ENCODE results near the gene PTH1R.

Gene PTH1R

DNA sequence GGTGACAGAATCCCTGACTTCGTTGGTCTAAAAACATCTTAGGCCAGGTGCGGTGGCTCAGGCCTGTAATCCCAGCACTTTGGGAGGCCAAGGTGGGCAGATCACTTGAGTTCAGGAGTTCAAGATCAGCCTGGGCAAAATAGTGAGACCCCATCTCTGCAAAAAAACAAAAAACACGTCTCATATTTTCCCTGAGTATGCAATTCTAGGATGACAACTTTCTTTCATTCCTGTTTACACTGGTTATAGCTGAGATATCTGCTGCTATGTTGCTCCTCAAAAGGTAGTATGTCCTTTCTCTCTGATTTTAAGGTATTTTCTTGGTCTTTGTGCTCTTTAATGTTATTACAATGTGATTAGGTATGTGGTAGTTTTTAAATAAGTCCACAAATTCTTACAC is 39.3 kb downstream of the PTH1R start:
- Histone ChIP-seq H3K4me3 (ENCODE audit: low read depth in 1 of 2, low read length in 2 of 2) (no peak overlapping the region), H3K4me2 (ENCODE audit: insufficient read depth, low read length) (no peak overlapping the region), H4K20me1 (ENCODE audit: insufficient read depth, low read length) (0 out of 2 replicates have a peak, but pooled peaks cover under 1% of the 10 kb centered on the region), H3K27me3 (ENCODE audit: insufficient read depth, low read length, poor library complexity) (no peaks in the 10 kb centered on the region), H2AFZ (ENCODE audit: low read depth, low read length) (no peak overlapping the region), H3K27ac (ENCODE audit: low read length) (no peak overlapping the region), H3K9me3 (ENCODE audit: insufficient read depth, low read length, severe bottlenecking) (no peaks in the 10 kb centered on the region), H3K36me3 (ENCODE audit: insufficient read depth, low read length) (peaks cover 50% of the 10 kb centered on the region), H3K9ac (ENCODE audit: low read depth, low read length) (no peak overlapping the region), H3K4me1 (ENCODE audit: insufficient read depth, low read length) (no peaks in the 10 kb centered on the region), H3K79me2 (ENCODE audit: insufficient read depth, low read length) (no peaks in the 10 kb centered on the region)
- DNase-seq (no peak), ATAC-seq (ENCODE audit: insufficient read depth, low read depth) (no peak)
- TF ChIP-seq, protein P1, sequence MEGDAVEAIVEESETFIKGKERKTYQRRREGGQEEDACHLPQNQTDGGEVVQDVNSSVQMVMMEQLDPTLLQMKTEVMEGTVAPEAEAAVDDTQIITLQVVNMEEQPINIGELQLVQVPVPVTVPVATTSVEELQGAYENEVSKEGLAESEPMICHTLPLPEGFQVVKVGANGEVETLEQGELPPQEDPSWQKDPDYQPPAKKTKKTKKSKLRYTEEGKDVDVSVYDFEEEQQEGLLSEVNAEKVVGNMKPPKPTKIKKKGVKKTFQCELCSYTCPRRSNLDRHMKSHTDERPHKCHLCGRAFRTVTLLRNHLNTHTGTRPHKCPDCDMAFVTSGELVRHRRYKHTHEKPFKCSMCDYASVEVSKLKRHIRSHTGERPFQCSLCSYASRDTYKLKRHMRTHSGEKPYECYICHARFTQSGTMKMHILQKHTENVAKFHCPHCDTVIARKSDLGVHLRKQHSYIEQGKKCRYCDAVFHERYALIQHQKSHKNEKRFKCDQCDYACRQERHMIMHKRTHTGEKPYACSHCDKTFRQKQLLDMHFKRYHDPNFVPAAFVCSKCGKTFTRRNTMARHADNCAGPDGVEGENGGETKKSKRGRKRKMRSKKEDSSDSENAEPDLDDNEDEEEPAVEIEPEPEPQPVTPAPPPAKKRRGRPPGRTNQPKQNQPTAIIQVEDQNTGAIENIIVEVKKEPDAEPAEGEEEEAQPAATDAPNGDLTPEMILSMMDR (IDR thresholded peaks at IDR 0.05; ENCODE audit: borderline replicate concordance, extremely low read depth, low read length, poor library complexity, severe bottlenecking): no peak
- TF ChIP-seq EZH2 (IDR thresholded peaks at IDR 0.05; ENCODE audit: borderline replicate concordance, low read depth, low read length, severe bottlenecking): no peak

DNA sequence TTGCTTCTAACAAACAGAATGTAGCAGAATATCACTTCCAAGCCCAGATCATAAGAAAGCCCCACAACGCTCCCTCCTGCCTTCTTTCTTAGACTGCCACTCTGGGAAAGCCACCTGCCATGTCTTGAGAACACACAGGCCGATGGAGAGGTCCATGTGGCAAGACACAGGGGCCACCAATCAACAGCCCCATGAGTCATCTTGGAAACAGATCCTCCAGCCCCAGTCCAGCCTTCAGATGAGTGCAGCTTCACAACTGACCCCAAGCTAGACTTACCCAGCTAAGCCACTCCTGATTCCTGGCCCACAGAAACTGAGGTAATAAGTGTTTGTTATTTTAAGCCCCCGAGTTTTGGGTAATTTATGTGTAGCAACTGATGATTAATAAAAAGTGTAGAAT is 39.7 kb downstream of the PTH1R start:
- TF ChIP-seq EZH2 (IDR thresholded peaks at IDR 0.05; ENCODE audit: borderline replicate concordance, low read depth, low read length, severe bottlenecking): no peak
- TF ChIP-seq, protein P1 (IDR thresholded peaks at IDR 0.05; ENCODE audit: borderline replicate concordance, extremely low read depth, low read length, poor library complexity, severe bottlenecking): no peak
- no peak for ATAC-seq (ENCODE audit: insufficient read depth, low read depth)

DNA sequence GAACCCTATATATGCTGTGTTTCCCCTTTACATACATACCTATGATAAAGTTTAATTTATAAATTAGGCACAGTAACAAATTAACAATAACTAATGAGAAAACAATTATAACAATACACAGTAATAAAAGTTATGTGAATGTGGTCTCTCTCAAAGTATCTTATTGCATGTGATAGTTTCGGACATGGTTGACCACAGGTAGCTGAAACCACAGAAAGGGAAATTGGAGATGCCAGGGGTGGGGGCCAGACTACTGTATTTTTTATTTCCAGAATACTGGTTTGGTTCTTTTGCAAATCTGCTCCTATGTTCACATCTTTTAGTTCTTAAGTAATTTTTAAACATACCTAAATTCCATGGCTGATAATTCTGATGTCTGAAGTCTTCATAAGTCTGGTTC is 40.7 kb downstream of the PTH1R start:
- Histone ChIP-seq H3K36me3 (ENCODE audit: insufficient read depth, low read length) (peaks cover 64% of the 10 kb centered on the region), H3K9ac (ENCODE audit: low read depth, low read length) (no peak overlapping the region), H3K4me3 (ENCODE audit: low read depth in 1 of 2, low read length in 2 of 2) (no peak overlapping the region), H2AFZ (ENCODE audit: low read depth, low read length) (no peak overlapping the region), H4K20me1 (ENCODE audit: insufficient read depth, low read length) (peaks cover 14% of the 10 kb centered on the region; the same call in 1 of the 2 replicates), H3K27me3 (ENCODE audit: insufficient read depth, low read length, poor library complexity) (no peaks in the 10 kb centered on the region), H3K79me2 (ENCODE audit: insufficient read depth, low read length) (no peaks in the 10 kb centered on the region), H3K9me3 (ENCODE audit: insufficient read depth, low read length, severe bottlenecking) (no peaks in the 10 kb centered on the region), H3K4me2 (ENCODE audit: insufficient read depth, low read length) (no peak overlapping the region), H3K27ac (ENCODE audit: low read length) (no peak overlapping the region), H3K4me1 (ENCODE audit: insufficient read depth, low read length) (no peaks in the 10 kb centered on the region)
- TF ChIP-seq, protein P1 (IDR thresholded peaks at IDR 0.05; ENCODE audit: borderline replicate concordance, extremely low read depth, low read length, poor library complexity, severe bottlenecking): no peak
- TF ChIP-seq EZH2 (IDR thresholded peaks at IDR 0.05; ENCODE audit: borderline replicate concordance, low read depth, low read length, severe bottlenecking): no peak
- DNase-seq (no peak), ATAC-seq (ENCODE audit: insufficient read depth, low read depth) (no peak)

More for the DNA sequence above, 39.7 kb downstream of the PTH1R start:
- Histone ChIP-seq H3K27me3 (ENCODE audit: insufficient read depth, low read length, poor library complexity) (no peaks in the 10 kb centered on the region), H3K36me3 (ENCODE audit: insufficient read depth, low read length) (peaks cover 54% of the 10 kb centered on the region), H3K9me3 (ENCODE audit: insufficient read depth, low read length, severe bottlenecking) (no peaks in the 10 kb centered on the region), H4K20me1 (ENCODE audit: insufficient read depth, low read length) (0 out of 2 replicates have a peak, but pooled peaks cover 6% of the 10 kb centered on the region), H3K4me1 (ENCODE audit: insufficient read depth, low read length) (no peaks in the 10 kb centered on the region), H3K79me2 (ENCODE audit: insufficient read depth, low read length) (no peaks in the 10 kb centered on the region), H2AFZ (ENCODE audit: low read depth, low read length) (no peak overlapping the region), H3K4me3 (ENCODE audit: low read depth in 1 of 2, low read length in 2 of 2) (no peak overlapping the region), H3K4me2 (ENCODE audit: insufficient read depth, low read length) (no peak overlapping the region), H3K27ac (ENCODE audit: low read length) (no peak overlapping the region), H3K9ac (ENCODE audit: low read depth, low read length) (no peak overlapping the region)
- DNase-seq: no peak

DNA sequence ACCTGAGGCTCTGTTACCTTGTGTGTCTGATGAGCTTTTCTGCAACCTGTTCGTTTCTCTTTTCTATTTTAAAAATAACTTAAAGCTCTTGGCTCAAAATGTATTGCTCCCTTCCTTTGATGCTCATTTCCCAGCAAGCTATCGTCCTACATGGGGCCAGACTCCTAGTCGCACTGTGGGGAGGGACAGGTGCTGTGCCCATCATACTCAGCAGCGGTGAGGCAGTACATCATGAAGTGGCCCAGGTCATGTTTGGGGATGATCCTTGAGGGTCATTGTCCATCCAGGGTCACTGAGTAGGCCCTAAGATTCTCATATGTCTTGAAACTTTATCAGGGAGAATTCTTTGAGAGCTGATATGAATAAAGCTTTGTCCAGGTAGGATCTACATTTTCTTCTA is 41.1 kb downstream of the PTH1R start:
- Histone ChIP-seq H3K4me2 (ENCODE audit: insufficient read depth, low read length) (no peak overlapping the region), H2AFZ (ENCODE audit: low read depth, low read length) (no peak overlapping the region), H4K20me1 (ENCODE audit: insufficient read depth, low read length) (peaks cover 18% of the 10 kb centered on the region), H3K9ac (ENCODE audit: low read depth, low read length) (no peak overlapping the region), H3K79me2 (ENCODE audit: insufficient read depth, low read length) (no peaks in the 10 kb centered on the region), H3K9me3 (ENCODE audit: insufficient read depth, low read length, severe bottlenecking) (no peaks in the 10 kb centered on the region), H3K4me1 (ENCODE audit: insufficient read depth, low read length) (no peaks in the 10 kb centered on the region), H3K27me3 (ENCODE audit: insufficient read depth, low read length, poor library complexity) (no peaks in the 10 kb centered on the region), H3K4me3 (ENCODE audit: low read depth in 1 of 2, low read length in 2 of 2) (no peak overlapping the region), H3K27ac (ENCODE audit: low read length) (no peak overlapping the region), H3K36me3 (ENCODE audit: insufficient read depth, low read length) (peaks cover 68% of the 10 kb centered on the region)
- no peak for DNase-seq
- no peak for ATAC-seq (ENCODE audit: insufficient read depth, low read depth)
- no peak for TF ChIP-seq EZH2 (IDR thresholded peaks at IDR 0.05; ENCODE audit: borderline replicate concordance, low read depth, low read length, severe bottlenecking)
- TF ChIP-seq, protein P1 (IDR thresholded peaks at IDR 0.05; ENCODE audit: borderline replicate concordance, extremely low read depth, low read length, poor library complexity, severe bottlenecking): no peak
